ENCODE measurements around the gene SORL1. TPM values are rescaled to one million over a fixed set of nuclear protein-coding genes. Genes with fewer than 3 reads are reported as not detected.

SORL1 gene
- total and polyA plus RNA-seq, 2 of the 13 experiments (the other 11 are each of a cell fraction or from before 2014, with no cell fraction given) = 21.3 to 148 TPM

- ChIA-PET CTCF (ENCODE audit: low intra/inter-chr PET ratio, low total read pairs) (interaction anchor here (1.1 to 4.5 kb wide), 4 partner anchors 144 to 341 kb away, joined by 4 to 27 read pairs (median 8); no protein-coding TSS in a partner anchor), POLR2A (no interaction called here)
- Histone ChIP-seq H3K36me3 (replicated peaks in 1 of 2; ENCODE audit: control insufficient read depth in 1 of 2, insufficient read depth in 2 of 2, low read length in 2 of 2) (peaks cover 55 to 96% of the 10 kb centered on the region in 2 experiments), H3K27ac (ENCODE audit: extremely low read length, insufficient read depth, low read length) (no peak overlapping the region), H3K9ac (ENCODE audit: insufficient read depth, low read depth, low read length) (no peak overlapping the region), H3K4me1 (ENCODE audit: insufficient read depth, low read length) (no peaks in the 10 kb centered on the region), H3K79me2 (ENCODE audit: insufficient read depth, low read length) (no peaks in the 10 kb centered on the region), H3K27me3 (ENCODE audit: control insufficient read depth in 1 of 2, insufficient read depth in 2 of 2, low read length in 2 of 2) (no peaks in the 10 kb centered on the region), H3K4me3 (replicated peaks in 1 of 3; ENCODE audit: insufficient read depth in 1 of 3, low read depth in 2 of 3, low read length in 3 of 3) (no peak overlapping the region), H4K20me1 (ENCODE audit: insufficient read depth, low read length) (no peaks in the 10 kb centered on the region; the same call in none of the 2 replicates), H2AFZ (ENCODE audit: low read length) (no peak overlapping the region), H3K4me2 (ENCODE audit: low read depth, low read length) (no peak overlapping the region), H3K9me3 (ENCODE audit: low read length) (no peaks in the 10 kb centered on the region)
- WGBS (ENCODE audit: low lambda C conversion rate) = 98% methylated on average over 11 of the region's 12 CpGs
- DNase-seq (ENCODE audit: low spot score) (no peak), FAIRE-seq (no peak), ATAC-seq (peak; percentile 50)
- no TSS peak for BruUV-seq (replicated peaks)
- intact Hi-C loops (cut with micrococcal nuclease; ENCODE audit: unreplicated experiment) (loop anchor here (1.0 to 2.0 kb wide), 4 partner anchors 144 to 914 kb away; no protein-coding TSS in a partner anchor), in situ Hi-C loops (cut with HindIII; ENCODE audit: extremely low pct_ligation_motif_present, low pct_unique_long_range_greater_than_20kb) (loop anchor here (5.0 to 10.0 kb wide), 2 partner anchors 274 to 346 kb away; no protein-coding TSS in a partner anchor)
- TF ChIP-seq ZNF703 (CRISPR knock-in tag; IDR thresholded peaks at IDR 0.05; ENCODE audit: borderline replicate concordance) (no peak), ZSCAN21 (CRISPR knock-in tag; IDR thresholded peaks at IDR 0.05; ENCODE audit: borderline replicate concordance) (peak; percentile 27; the same call in 1 of the 2 replicates)
Measured at GRCh38 chr11:121590772-121591404, 138.8 kb downstream of the SORL1 start.

- 60% methylated on average over 3 of the region's 3 CpGs for WGBS (ENCODE audit: low lambda C conversion rate)
- Histone ChIP-seq H3K27me3 (ENCODE audit: control insufficient read depth in 1 of 2, insufficient read depth in 2 of 2, low read length in 2 of 2) (no peaks in the 10 kb centered on the region), H3K36me3 (replicated peaks in 1 of 2; ENCODE audit: control insufficient read depth in 1 of 2, insufficient read depth in 2 of 2, low read length in 2 of 2) (peaks cover 55 to 96% of the 10 kb centered on the region in 2 experiments), H3K4me2 (ENCODE audit: low read depth, low read length) (no peak overlapping the region), H3K9ac (ENCODE audit: insufficient read depth, low read depth, low read length) (no peak overlapping the region), H4K20me1 (ENCODE audit: insufficient read depth, low read length) (no peaks in the 10 kb centered on the region; the same call in none of the 2 replicates), H2AFZ (ENCODE audit: low read length) (no peak overlapping the region), H3K9me3 (ENCODE audit: low read length) (no peaks in the 10 kb centered on the region), H3K4me3 (replicated peaks in 1 of 3; ENCODE audit: insufficient read depth in 1 of 3, low read depth in 2 of 3, low read length in 3 of 3) (no peak overlapping the region), H3K79me2 (ENCODE audit: insufficient read depth, low read length) (no peaks in the 10 kb centered on the region), H3K27ac (ENCODE audit: extremely low read length, insufficient read depth, low read length) (no peak overlapping the region), H3K4me1 (ENCODE audit: insufficient read depth, low read length) (no peaks in the 10 kb centered on the region)
- POLR2A ChIA-PET = no interaction called here
- ATAC-seq (peak; percentile 82), FAIRE-seq (peak; percentile 92), DNase-seq (ENCODE audit: low spot score) (peak; percentile 59)
- in situ Hi-C loops (cut with HindIII; ENCODE audit: extremely low pct_ligation_motif_present, low pct_unique_long_range_greater_than_20kb) (loop anchor here (5.0 to 10.0 kb wide), 2 partner anchors 274 to 347 kb away; no protein-coding TSS in a partner anchor), intact Hi-C loops (cut with micrococcal nuclease; ENCODE audit: unreplicated experiment) (loop anchor here (1.0 to 2.0 kb wide), 4 partner anchors 144 to 914 kb away; no protein-coding TSS in a partner anchor)
- no TSS peak for BruUV-seq (replicated peaks)
- CTCF ChIA-PET (ENCODE audit: low intra/inter-chr PET ratio, low total read pairs) = interaction anchor here (0.6 to 4.5 kb wide), 5 partner anchors 145 to 342 kb away, joined by 4 to 27 read pairs (median 5); no protein-coding TSS in a partner anchor
- TF ChIP-seq ZSCAN12 (CRISPR knock-in tag; IDR thresholded peaks at IDR 0.05) (no peak), FOXA3 (CRISPR knock-in tag; IDR thresholded peaks at IDR 0.05) (0 out of 2 replicates have a peak, but pooled peaks have one; percentile 8), ZNF274 (CRISPR knock-in tag; IDR thresholded peaks at IDR 0.05) (no peak), ZBTB39 (CRISPR knock-in tag; IDR thresholded peaks at IDR 0.05) (no peak), CEBPG (CRISPR knock-in tag; IDR thresholded peaks at IDR 0.05) (no peak), ZNF282 (IDR thresholded peaks at IDR 0.05; ENCODE audit: partially characterized antibody) (no peak), ZNF335 (CRISPR knock-in tag; IDR thresholded peaks at IDR 0.05) (no peak), SMC3 (IDR thresholded peaks at IDR 0.05; ENCODE audit: low read length) (peak; percentile 70), STAG1 (CRISPR knock-in tag; IDR thresholded peaks at IDR 0.05) (peak; percentile 92), LRRFIP1 (CRISPR knock-in tag; conservative IDR thresholded peaks at IDR 0.05) (no peak), GLI4 (CRISPR knock-in tag; IDR thresholded peaks at IDR 0.05; ENCODE audit: borderline replicate concordance) (no peak)
Measured at GRCh38 chr11:121591405-121592033, 139.4 kb downstream of the SORL1 start.

Measured in HepG2 (cell line).